HepG2 (cell line): ENCODE data around the gene TARS3. TPM values are rescaled to one million over a fixed set of nuclear protein-coding genes. Genes with fewer than 3 reads are reported as not detected.

Experiments used
- CHD2 ChIP-seq: IDR thresholded peaks from 2 replicates; pipeline ENCODE4 v1.6.1; 2011; ENCODE audit warnings: low read depth, low read length, improper control_type of control experiment
- ISX ChIP-seq: sonication (generic); formaldehyde crosslinking; conservative IDR thresholded peaks from 2 replicates; pipeline ENCODE4 v1.5.0; 2020; ENCODE audit warnings: missing genetic modification reagents
- MEF2D ChIP-seq: sonication (generic); formaldehyde crosslinking; IDR thresholded peaks from 2 replicates; pipeline ENCODE4 v1.5.1; 2020; ENCODE audit warnings: mild to moderate bottlenecking, missing genetic modification reagents
- PTBP1 ChIP-seq: fragments of 200-400 bp; formaldehyde crosslinking; IDR thresholded peaks from 2 replicates; pipeline ENCODE4 v1.6.1; 2018; ENCODE audit warnings: low read length, low read depth; ENCODE audit not compliant: poor library complexity, severe bottlenecking
- ZNF264 ChIP-seq: sonication (generic); formaldehyde crosslinking; IDR thresholded peaks from 2 replicates; pipeline ENCODE4 v1.4.0; 2020; ENCODE audit warnings: missing genetic modification reagents
- ZNF557 ChIP-seq: sonication (generic); formaldehyde crosslinking; IDR thresholded peaks from 2 replicates; pipeline ENCODE4 v1.4.0; 2020; ENCODE audit warnings: missing genetic modification reagents
- ZNF564 ChIP-seq: sonication (generic); formaldehyde crosslinking; IDR thresholded peaks from 2 replicates; pipeline ENCODE4 v1.8.1; 2023; ENCODE audit warnings: mild to moderate bottlenecking, missing genetic modification reagents
- ZNF567 ChIP-seq: sonication (generic); formaldehyde crosslinking; IDR thresholded peaks from 2 replicates; pipeline ENCODE4 v1.8.1; 2023; ENCODE audit warnings: mild to moderate bottlenecking, missing genetic modification reagents, borderline replicate concordance
- ZNF615 ChIP-seq: sonication (generic); formaldehyde crosslinking; IDR thresholded peaks from 2 replicates; pipeline ENCODE4 v1.5.0; 2020; ENCODE audit warnings: mild to moderate bottlenecking, missing genetic modification reagents, borderline replicate concordance
- ZNF790 ChIP-seq: sonication (generic); formaldehyde crosslinking; IDR thresholded peaks from 2 replicates; pipeline ENCODE4 v1.8.0; 2022; ENCODE audit warnings: missing genetic modification reagents, mild to moderate bottlenecking, borderline replicate concordance
- polyA plus RNA-seq, 8 experiments: library from polyadenylated mRNA; depleted of rRNA in 3 of 8; stranded (reverse) in 7 of 8; unstranded in 1 of 8; fragments of >200 nt; fragmentation: Illumina TruSeq in 4 of 8; extraction: Trizol in 4 of 8; gene quantifications; 2 replicates each; pipeline versions ENCODE4 v1.2.1 to v1.2.3, GENCODE V29; 2011 to 2016; ENCODE audit warnings: low read depth in 4 of 8, missing spikeins in 1 of 8, mixed read lengths in 1 of 8; ENCODE audit not compliant: insufficient read depth in 1 of 8
- total RNA-seq, 5 experiments: library from RNA; depleted of rRNA; stranded (reverse); fragments of >200 nt; fragmentation: Illumina TruSeq; extraction: Trizol; gene quantifications; 2 replicates each; pipeline ENCODE4 v1.2.3, GENCODE V29; 2016; ENCODE audit warnings: low read depth in 1 of 5
- TF ChIP-seq, protein P1 (sequence below): sonication (generic); formaldehyde crosslinking; IDR thresholded peaks from 2 replicates; pipeline ENCODE4 v1.4.0; 2020; ENCODE audit warnings: mild to moderate bottlenecking, missing genetic modification reagents
- TF ChIP-seq, protein P2 (sequence below): sonication (generic); formaldehyde crosslinking; IDR thresholded peaks from 2 replicates; pipeline ENCODE4 v1.4.0; 2020; ENCODE audit warnings: missing genetic modification reagents
- TF ChIP-seq, protein P3 (sequence below): sonication (generic); formaldehyde crosslinking; IDR thresholded peaks from 2 replicates; pipeline ENCODE4 v1.4.0; 2020; ENCODE audit warnings: mild to moderate bottlenecking, missing genetic modification reagents
- TF ChIP-seq, protein P4 (sequence below): sonication (generic); formaldehyde crosslinking; IDR thresholded peaks from 2 replicates; pipeline ENCODE4 v1.5.0; 2020; ENCODE audit warnings: missing genetic modification reagents

TARS3 gene
- total and polyA plus RNA-seq, 2 of the 13 experiments (the other 11 are each of a cell fraction or from before 2014, with no cell fraction given) = 4.1 to 11.7 TPM

DNA sequence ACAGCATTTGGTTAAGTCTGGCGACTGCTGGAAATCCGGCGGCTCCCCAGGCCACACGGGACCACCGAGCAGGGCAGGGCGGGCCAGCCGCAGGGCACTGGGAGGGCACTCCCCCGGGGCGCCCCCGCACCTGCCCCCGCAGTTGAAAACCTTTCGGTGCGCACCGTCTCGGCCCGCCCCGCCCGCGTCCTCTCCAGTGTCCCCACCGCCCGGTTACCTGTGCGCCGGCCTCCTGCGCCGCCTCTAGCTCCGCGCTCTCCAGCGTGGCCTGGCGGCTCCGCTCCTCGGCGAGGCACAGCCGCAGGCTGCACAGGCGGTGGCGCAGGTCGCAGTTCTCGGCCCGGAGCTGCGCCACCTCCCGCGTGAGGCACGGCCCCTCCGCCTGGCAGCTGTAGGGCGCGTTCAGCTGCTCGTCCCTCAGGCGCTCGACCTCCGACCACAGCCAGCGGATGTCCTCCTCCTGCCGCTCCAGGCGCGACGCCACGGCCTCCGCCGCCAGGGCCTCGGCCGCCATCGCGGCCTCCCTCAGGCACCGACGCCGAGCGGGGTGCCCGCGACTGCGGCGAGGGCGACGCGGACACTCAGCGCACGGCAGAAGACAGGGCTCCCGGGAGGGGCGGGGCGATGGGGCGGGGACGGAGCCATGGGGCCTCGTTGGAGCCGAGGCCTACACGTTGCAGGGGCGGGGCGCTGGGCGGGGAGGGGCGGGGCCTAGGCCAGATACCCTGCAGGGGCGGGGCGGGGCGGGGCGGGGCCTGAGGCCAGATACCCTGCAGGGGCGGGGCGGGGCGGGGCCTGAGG, at the start of gene TARS3 (continued):
- TF ChIP-seq, protein P1, sequence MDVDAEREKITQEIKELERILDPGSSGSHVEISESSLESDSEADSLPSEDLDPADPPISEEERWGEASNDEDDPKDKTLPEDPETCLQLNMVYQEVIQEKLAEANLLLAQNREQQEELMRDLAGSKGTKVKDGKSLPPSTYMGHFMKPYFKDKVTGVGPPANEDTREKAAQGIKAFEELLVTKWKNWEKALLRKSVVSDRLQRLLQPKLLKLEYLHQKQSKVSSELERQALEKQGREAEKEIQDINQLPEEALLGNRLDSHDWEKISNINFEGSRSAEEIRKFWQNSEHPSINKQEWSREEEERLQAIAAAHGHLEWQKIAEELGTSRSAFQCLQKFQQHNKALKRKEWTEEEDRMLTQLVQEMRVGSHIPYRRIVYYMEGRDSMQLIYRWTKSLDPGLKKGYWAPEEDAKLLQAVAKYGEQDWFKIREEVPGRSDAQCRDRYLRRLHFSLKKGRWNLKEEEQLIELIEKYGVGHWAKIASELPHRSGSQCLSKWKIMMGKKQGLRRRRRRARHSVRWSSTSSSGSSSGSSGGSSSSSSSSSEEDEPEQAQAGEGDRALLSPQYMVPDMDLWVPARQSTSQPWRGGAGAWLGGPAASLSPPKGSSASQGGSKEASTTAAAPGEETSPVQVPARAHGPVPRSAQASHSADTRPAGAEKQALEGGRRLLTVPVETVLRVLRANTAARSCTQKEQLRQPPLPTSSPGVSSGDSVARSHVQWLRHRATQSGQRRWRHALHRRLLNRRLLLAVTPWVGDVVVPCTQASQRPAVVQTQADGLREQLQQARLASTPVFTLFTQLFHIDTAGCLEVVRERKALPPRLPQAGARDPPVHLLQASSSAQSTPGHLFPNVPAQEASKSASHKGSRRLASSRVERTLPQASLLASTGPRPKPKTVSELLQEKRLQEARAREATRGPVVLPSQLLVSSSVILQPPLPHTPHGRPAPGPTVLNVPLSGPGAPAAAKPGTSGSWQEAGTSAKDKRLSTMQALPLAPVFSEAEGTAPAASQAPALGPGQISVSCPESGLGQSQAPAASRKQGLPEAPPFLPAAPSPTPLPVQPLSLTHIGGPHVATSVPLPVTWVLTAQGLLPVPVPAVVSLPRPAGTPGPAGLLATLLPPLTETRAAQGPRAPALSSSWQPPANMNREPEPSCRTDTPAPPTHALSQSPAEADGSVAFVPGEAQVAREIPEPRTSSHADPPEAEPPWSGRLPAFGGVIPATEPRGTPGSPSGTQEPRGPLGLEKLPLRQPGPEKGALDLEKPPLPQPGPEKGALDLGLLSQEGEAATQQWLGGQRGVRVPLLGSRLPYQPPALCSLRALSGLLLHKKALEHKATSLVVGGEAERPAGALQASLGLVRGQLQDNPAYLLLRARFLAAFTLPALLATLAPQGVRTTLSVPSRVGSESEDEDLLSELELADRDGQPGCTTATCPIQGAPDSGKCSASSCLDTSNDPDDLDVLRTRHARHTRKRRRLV (CRISPR knock-in tag) = no peak
- TF ChIP-seq PTBP1 (no peak), ZNF264 (CRISPR knock-in tag) (no peak), ZNF567 (CRISPR knock-in tag) (0 out of 2 replicates have a peak, but pooled peaks have one; percentile 56), CHD2 (peak; percentile 87), ZNF790 (CRISPR knock-in tag) (peak; percentile 85; the same call in 1 of the 2 replicates), ZNF557 (CRISPR knock-in tag) (no peak), MEF2D (CRISPR knock-in tag) (no peak), ZNF564 (CRISPR knock-in tag) (0 out of 2 replicates have a peak, but pooled peaks have one; percentile 83), ZNF615 (0 out of 2 replicates have a peak, but pooled peaks have one; percentile 50), ISX (CRISPR knock-in tag) (no peak)
- TF ChIP-seq, protein P2, sequence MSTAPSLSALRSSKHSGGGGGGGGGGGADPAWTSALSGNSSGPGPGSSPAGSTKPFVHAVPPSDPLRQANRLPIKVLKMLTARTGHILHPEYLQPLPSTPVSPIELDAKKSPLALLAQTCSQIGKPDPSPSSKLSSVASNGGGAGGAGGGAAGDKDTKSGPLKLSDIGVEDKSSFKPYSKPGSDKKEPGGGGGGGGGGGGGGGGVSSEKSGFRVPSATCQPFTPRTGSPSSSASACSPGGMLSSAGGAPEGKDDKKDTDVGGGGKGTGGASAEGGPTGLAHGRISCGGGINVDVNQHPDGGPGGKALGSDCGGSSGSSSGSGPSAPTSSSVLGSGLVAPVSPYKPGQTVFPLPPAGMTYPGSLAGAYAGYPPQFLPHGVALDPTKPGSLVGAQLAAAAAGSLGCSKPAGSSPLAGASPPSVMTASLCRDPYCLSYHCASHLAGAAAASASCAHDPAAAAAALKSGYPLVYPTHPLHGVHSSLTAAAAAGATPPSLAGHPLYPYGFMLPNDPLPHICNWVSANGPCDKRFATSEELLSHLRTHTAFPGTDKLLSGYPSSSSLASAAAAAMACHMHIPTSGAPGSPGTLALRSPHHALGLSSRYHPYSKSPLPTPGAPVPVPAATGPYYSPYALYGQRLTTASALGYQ (CRISPR knock-in tag) = no peak; the same call in 1 of the 2 replicates
- TF ChIP-seq, protein P3, sequence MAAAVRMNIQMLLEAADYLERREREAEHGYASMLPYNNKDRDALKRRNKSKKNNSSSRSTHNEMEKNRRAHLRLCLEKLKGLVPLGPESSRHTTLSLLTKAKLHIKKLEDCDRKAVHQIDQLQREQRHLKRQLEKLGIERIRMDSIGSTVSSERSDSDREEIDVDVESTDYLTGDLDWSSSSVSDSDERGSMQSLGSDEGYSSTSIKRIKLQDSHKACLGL (CRISPR knock-in tag) = peak; percentile 78
- TF ChIP-seq, protein P4, sequence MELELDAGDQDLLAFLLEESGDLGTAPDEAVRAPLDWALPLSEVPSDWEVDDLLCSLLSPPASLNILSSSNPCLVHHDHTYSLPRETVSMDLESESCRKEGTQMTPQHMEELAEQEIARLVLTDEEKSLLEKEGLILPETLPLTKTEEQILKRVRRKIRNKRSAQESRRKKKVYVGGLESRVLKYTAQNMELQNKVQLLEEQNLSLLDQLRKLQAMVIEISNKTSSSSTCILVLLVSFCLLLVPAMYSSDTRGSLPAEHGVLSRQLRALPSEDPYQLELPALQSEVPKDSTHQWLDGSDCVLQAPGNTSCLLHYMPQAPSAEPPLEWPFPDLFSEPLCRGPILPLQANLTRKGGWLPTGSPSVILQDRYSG (CRISPR knock-in tag) = no peak; the same call in 1 of the 2 replicates
